ENCODE measurements around the gene CCNQ.

Gene CCNQ

DNA sequence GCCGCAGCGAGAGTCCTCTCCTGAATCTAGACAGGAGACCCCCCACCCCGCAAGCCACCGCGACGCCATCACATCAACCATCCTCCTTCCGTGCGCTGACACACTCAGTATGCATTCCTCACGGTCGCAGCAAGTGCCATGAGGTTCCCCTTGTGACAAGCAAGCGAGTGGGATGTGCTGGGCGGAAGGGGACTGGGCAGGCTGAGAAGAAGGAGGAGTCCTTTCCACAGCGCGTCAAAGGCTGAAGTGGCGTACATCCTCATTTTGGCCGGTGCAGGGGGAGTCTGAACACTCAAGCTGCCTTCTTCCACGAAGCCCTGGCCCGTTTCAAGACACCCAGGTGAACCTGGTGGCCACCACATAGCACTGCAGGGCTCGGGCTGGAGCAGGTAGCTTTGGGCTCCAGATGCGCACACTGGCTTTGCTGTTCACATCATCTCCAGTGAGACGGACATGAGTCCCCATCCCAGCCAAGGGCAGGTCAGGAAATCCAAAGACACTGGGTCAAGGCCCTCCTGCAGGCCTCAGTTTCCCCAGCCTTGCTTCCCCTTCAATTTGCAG lies 30.4 kb downstream of the CCNQ start:
- DNase-seq = no peak

- DNase-seq = no peak
These were observed 32.9 kb downstream of the CCNQ start for GRCh38 chrX:153565996-153566580.

GRCh38 chrX:153564047-153564606 lies 34.8 kb downstream of the CCNQ start:
- no peak for DNase-seq

- no peak for DNase-seq
These were observed 36.4 kb downstream of the CCNQ start for GRCh38 chrX:153562546-153562945.

- DNase-seq = no peak
These were observed 37.6 kb downstream of the CCNQ start for GRCh38 chrX:153561337-153561736.

- no peak for DNase-seq
These were observed 38.5 kb downstream of the CCNQ start for GRCh38 chrX:153560466-153560865.

GRCh38 chrX:153560000-153560399 lies 38.9 kb downstream of the CCNQ start:
- no peak for DNase-seq

DNA sequence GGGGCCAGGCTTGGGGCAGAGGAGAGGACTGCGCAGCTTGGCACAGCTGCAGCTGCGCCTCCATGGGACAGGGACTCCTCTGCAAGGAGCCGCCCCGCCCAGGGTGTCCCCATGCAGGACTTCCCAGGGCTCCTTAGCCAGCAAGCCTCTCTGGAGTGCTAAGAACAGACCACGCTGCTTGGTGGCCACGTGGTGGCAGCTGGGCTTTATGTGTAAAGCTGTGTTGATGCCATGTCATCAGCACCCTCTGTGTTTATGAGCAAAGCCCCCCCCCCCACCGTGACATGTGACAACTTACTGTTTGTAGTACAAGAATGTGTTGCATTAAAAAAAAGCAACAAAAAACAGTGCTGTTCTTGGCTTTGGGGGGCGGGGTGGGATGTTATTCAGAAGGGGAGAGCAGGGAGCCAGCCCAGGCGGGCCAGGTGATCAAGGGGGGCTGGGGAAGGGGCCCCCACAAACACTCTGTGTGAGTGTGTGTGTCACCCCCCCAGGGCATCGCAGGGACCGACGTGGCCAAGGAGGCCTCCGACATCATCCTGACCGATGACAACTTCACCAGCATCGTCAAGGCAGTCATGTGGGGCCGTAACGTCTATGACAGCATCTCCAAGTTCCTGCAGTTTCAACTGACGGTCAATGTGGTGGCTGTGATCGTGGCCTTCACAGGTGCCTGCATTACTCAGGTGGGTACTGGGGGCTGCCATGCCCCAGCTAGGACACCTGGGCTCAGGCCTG lies 41.2 kb downstream of the CCNQ start:
- no peak for DNase-seq

DNA sequence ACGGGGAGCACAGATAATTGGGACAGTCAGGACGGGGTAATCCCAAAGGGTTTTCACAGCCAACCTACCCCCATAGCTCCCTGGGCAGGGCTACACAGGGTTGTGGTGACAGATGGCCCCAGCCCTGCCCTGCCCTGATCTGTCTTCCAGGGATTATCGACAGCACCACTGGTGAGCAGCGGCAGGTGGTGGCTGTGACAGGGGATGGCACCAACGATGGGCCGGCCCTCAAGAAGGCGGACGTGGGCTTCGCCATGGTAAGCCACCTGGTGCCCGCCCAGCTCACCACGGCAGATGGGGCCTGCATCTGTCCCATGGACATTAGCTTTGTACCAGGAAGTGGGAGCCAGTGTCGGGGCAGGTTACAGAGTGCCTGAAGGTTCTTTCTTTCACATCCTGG lies 42.2 kb downstream of the CCNQ start:
- no peak for DNase-seq

- peak; percentile 69 for DNase-seq
These were observed 44.3 kb downstream of the CCNQ start for GRCh38 chrX:153554519-153555167.

DNA sequence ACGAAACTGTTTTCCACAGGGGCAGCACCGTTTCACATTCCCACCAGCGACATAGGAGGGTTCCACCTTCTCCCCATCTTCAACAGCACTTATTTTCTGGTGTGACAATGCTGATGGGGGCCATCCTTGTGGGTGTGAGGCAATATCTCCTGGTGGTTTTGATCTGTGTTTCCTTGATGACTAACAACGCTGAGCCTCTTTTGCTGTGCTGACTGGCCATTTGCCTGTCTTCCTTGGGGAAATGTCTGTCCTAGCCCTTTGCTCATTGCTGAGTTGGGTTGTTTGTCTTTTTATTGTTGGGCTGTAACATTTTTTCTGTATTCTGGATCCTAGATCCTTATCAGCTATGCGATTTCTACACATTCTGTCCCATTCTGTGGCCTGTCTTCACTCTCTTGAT lies 47.8 kb downstream of the CCNQ start:
- DNase-seq = no peak

GRCh38 chrX:153549807-153550206 lies 49.1 kb downstream of the CCNQ start:
- no peak for DNase-seq

DNA sequence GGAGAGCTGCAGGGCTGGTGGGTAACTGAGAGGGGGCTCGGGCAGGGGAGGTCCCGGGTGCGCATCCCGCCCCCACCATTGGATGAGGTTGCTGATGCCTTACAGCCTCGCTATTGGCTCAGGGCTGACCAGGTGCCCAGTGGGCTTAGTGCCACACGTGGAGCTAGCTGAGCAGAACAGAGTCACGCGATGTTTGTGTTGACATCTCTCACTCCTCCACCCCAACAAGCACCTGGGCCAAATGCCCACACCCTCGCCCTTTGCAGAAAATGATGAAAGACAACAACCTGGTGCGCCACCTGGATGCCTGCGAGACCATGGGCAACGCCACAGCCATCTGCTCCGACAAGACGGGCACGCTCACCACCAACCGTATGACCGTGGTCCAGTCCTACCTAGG lies 49.7 kb downstream of the CCNQ start:
- no peak for DNase-seq

GRCh38 chrX:153547195-153547594 lies 51.7 kb downstream of the CCNQ start:
- DNase-seq = no peak

- no peak for DNase-seq
These were observed 52.6 kb downstream of the CCNQ start for GRCh38 chrX:153546386-153546785.

DNA sequence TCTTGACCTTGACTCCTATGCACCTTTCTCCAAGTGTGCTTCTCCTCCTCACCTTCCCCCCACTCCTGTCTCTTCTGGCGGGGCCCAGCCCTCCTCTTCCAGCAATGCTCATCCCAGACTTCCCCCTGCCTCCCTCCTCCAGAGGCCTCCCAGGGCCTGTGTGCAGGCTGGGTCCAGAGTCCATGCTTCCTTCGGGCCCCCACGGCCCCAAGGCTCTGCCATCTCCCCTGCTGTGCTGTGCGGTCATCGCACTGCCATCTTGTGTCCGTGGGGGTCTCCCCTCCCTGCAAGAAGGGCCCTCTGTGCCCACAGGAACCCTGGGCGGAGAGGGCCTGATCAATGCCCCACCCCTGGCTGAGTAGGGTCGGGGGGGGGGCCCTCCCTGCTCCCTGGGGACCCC lies 54.2 kb downstream of the CCNQ start:
- no peak for DNase-seq

- no peak for DNase-seq
These were observed 59.0 kb downstream of the CCNQ start for GRCh38 chrX:153539979-153540358.

DNA sequence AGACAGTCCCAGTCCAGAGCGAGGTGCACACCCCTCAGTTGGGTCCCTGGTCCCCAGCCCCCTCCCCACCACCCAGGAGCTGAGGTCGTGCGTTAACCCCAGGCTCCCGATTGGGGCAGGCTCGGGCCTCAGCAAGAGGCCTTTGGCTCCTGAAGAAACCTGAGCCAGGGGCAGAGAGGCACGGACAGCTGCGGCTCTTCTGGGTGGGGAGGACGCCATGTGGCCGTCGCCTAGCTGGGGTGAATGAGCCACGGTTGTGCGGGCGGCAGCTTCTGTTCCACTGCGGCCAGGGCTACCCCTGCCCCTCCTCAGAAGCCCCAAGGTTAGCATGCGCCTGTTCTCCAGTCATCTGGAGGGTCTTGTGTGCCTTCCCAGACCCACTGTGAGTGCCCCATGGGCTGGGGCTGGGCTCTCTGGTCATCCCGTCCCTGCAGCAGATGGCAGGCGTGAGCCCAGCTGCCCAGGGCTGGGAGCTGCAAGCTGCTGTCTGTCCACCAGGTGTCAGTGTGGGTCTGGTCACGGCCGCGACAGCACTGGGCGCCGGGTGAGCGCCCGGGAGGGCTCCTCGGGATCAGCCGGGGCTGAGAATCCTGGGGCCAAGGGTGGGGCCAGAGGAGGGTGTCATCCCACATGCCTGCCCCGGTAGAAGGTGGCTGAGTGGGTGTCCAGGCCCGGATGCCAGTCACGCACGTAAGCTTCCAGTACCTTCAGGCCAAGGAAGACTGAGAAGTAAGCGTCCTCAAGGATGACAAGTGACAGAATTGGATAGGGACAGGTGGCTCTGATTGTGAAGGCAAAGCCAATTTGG lies 59.6 kb downstream of the CCNQ start:
- DNase-seq = peak; percentile 77

DNA sequence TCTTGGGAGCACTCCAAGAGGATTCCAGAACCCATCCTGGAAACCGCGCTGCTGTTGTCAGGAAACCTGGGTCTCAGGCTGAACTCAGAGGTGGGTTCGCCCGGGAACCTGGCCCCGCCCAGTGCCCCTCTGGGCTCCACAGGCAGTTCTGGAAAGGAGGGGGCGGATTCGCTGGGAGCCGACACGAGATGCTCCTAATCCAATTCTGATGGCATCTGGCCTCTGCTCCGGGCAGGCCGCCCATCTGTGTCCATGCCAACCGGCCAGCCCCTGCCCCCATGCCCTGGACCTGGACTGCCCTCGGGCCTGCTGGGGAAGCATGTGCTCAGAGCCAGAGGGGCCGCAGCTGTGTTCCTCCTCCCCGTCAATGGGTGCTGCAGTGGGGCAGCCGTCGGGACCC lies 60.5 kb downstream of the CCNQ start:
- no peak for DNase-seq

Measured in stimulated activated CD8-positive, alpha-beta memory T cell treated with anti-CD3 and anti-CD28 coated beads, Interleukin-4, amount 100 ng/mL, for 48 hours (primary cell).